Femur (tissue), 1 donor: Measurements from ENCODE around the gene LAMTOR3.
"Not testable (repeated sequence)": the region's sequence is repeated elsewhere in the genome, so short reads cannot be mapped to it uniquely, and the experiment has no call there.

ENCODE experiments used
- DNase-seq: peaks from one replicate; pipeline ENCODE4 v3.0.0-alpha.2; 2017

Gene LAMTOR3

DNA sequence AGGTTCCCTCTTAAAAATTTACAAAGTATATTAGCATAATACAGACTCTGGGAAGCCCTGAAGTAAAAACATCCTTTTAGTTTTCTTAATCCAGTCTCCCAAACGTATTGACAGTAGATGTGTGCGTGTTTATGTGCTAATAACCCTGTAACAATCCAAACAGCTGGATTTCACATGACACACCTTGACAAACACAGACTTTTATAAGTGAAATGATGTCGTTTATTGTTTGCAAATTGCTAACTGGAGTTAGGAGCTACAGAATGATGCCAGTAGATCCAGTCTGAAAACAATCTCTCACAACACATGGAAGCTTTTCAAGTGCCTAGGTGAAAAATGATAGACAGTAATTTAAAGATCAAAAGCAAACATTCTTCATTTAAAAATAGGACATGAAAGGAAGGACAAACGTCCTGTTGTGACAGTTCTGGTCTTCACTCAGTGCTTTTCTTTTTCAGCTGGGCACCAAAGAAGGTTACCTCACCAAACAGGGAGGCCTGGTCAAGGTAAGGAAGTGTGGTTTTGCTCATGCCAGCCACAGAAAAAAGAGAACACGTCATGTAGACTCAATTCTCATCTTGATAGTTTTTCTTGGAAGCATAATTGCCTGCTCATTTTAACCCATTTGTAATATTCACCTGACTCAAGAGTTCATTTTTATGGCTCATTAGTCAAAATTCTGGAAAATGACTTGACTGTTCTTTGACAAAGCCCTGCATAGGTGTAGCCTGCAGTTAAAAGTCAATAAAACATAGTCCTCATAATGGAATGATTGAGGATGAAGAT, 32.9 kb downstream of the LAMTOR3 start:
- no peak for DNase-seq

DNA sequence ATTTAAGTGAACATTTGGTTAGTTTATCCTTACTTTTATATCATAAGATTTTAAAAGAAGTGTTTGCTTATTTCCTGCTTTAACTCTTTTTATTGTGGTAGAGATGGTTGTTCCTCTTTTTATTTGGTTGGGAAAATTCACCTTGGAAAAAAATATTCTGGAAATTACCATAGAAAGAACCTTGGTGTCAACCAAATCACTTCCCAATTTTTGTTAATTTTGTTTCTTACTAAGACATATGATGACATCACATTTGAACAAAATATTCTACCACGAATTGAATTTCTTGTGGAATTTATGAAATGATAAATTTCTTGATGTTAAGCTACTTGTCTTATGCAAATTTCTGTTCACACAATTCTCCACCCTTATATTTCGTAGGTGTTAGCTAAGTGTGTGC, 33.7 kb downstream of the LAMTOR3 start:
- DNase-seq = no peak

DNA sequence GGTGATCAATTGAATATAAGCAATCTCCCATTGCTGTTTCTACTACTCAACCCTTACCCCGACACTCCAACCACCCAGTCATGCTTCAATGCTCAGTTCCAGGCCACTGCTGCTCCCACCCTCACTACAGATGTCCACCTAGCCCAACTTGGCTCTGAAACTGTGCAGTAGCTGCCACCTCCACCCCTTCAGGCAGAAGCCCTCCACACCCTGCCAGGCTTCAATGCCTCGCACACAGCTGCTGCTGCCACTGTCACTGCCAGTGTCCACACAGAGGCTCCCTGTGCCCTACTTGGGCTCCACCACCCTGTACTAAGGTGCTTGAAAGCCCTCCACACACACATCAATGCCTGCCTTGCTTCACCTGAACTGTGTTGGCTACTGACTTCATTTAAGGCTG, 34.6 kb downstream of the LAMTOR3 start:
- DNase-seq = no peak

DNA sequence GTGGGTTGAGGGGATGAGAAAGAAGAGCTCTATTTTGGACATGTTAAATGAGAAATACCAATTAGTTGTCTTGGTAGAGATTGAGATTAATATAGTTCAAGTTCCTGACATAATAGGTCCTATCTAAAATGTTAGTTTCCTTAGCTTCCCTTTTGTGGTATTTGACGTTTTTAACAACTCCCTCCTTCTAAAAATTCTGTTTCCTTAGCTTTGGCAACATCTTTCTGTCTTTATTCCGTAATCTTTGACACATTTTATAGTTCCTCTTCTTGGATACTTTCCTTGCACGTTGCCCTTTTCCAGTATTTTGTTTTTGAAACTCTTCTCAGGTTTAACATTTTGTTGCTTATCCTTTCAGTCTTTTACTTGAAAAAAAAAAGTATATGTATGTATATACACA, 36.9 kb downstream of the LAMTOR3 start:
- no peak for DNase-seq

DNA sequence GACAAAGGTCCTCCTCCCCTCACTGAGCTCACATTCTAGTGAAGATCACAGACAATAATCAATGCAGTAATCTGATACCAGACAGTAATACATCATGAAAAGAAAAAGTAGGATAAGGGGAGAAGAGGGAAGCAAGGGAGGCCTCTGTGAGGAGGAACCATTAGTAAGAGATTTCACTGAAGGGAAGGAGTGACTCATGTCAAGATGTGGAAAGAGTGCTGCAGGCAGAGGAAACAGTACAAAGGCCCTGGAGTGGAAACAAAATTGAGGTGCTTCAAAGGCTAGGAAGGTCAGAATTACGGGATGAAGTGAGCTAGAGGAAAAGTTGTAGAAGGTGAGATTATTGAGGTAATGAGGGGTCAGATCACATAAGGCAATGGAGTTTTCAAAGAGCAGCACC, 38.1 kb downstream of the LAMTOR3 start:
- no peak for DNase-seq

DNA sequence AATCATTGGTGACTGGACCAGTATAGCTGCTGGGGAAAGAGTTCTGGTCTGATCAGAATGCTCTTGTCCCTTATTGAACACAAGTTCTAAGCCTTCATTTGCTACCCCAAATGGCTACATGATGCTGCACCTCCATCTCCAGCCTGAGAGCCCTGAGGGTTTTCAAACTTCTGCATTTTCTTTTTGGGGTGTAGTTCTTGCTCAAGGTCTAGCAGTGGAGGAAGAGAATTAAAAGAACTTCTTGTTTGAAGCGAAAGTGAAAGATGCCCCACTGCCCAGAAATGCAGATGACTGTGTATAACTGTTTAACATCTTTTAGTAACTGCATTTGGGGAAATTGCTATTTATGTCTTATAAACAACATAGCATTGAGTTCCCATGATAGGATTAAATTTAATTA, 38.5 kb downstream of the LAMTOR3 start:
- no peak for DNase-seq

DNA sequence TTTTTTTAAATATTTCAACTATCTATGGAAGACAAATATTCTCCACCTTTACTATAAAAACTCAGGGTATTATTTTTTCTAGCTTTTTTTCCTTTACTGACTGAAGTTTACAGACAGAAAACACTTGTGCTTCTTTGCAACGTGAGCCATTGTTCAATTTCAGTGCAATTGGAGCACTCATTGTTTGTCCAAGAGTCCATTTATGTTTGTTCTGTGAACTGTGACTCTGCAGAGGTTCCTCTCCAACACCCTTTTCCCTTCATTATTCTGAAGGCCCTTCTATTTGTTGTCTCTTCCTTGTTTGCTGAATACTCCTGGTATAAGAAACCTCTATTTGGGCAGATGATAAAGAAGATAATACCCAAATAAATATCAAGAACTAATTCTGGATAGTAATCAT, 40.2 kb downstream of the LAMTOR3 start:
- DNase-seq = no peak

DNA sequence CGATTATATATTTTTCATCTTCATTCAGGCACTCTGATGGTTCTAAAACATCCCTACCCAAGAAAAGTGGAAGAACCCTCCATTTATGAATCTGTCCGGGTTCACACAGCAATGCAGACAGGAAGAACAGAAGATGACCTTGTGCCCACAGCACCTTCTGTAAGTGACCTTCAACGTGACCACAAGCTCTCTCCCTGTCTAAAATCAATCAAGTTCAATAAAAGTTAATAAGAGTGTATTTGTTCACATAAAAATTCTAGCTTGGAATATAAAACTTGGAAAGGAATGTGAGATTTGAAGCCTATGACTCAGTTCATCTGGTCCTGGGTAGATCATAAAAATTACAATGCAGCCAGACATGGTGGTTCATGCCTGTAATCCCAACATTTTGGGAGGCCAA, 41.0 kb downstream of the LAMTOR3 start:
- no peak for DNase-seq

DNA sequence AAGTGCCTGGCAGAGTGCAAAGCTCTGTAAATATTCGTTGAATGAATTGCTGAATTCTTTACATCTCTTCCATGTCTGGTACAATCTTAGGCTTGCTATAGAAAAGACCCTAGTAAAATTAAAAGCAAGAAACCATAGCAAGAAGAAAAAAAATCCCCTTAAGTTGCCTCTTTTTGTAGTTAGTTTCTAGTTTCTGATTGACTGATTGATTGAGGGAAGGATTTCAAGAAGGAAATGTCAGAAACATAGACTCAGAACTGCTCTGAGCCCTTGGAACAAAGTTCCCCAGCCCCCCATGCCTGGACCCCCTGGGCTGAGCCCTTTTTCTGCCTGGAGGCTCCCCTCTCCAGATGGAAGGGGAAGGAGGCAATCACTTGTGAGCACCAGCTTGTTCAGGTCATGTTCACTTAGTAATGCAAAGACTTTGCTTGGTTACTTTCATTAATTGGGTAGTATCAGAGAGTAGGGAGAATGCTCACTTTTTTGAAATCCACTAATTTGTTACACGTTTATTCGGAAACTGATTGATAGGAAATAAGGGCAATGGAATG, 42.0 kb downstream of the LAMTOR3 start:
- no peak for DNase-seq

DNA sequence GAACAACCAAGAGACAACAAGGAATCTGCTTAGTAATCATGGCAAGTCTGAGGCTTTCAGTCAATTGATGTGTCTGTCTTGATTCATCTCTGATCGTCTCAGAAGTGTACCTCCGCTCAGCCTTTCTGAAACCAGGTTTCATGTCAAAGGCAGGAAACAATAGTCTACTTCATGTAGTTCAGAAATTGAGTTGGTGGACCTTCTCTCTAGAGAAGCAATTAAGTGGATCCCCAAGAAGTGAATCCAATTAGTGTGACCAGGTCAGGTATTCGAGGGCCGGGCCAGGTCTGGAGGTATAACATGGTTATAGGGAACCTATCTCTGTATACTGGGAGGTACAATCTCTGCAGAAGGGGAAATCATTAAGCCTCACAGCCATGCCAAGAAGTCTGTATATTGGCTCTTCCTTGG, 45.6 kb downstream of the LAMTOR3 start:
- DNase-seq = no peak

DNA sequence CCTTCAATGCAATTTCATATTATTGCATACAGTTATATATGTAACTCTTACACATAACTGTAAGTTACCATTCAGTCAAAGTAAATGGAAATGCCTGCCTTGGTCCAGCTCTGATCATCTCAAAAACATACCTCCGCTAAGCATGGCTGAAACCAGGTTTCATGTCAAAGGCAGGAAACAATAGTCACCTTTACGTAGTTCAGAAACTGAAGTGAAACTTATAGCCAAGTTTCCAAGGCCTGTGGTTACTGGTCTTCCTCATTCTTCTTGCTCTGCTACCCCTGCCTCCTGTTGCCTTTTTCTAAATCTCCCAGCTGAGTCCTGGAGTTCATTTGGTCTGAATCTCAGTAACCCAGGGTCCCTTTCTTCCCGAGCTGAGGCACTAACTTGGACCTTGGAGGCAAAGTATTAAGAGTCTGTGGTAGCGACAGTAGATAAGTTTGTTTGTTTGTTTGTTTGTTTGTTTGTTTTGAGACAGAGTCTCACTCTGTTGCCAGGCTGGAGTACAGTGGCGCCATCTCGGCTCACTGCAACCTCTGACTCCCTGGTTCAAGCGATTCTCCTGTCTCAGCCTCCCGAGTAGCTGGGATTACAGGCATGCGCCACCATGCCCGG, 46.8 kb downstream of the LAMTOR3 start:
- no peak for DNase-seq

DNA sequence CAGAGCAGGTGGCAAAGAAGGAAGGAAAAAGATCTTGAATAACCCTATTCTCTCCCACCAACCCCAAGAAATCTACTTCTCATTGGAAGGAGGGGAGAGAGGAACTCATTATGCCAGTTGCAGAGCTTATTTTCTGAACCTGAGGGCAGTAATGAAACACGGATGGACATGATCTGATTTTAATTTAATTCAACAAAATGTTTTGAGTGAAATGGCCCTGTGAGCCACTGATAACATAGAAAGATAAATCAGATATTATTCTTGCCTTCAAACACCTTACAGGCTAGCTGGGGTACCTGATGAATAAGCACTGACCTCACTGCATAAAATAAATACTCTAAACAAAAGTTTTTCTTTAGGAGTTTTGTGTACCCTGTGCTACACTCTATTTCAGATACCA, 47.3 kb downstream of the LAMTOR3 start:
- DNase-seq = no peak

DNA sequence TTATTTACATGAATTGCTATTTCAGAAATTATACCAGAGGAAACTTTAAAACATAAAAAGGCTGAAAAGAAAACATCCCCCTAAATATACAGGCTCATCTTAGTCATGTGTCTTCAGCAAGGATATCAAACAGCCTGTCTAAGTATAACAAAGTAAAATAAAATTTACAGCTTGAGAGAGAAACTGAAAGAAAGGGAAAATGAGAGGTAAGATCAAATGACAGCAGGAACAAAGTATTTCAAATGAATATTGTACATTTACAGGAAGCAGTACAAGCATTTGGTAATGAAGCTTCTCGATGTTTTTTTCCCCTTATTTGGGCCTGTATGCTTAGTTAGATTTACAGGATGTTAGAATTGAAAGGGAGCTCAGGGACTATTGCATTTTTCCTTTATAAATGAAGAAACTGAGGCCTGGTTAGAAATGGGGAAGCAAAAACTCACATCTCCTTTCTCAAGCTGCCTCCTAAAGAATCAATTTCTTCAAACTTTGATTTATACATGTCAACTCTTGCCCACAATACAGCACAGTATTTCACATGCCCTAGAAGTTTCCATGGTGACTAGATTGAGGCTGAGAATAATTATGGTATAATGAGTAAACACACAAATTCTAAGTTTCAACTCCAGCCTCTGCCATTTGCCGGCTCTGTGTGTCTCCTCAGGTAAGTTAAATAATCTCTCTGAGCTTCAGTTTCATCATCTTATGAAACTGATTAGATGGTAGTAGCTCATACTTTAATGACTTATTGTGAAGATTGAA, 48.3 kb downstream of the LAMTOR3 start:
- DNase-seq = no peak

DNA sequence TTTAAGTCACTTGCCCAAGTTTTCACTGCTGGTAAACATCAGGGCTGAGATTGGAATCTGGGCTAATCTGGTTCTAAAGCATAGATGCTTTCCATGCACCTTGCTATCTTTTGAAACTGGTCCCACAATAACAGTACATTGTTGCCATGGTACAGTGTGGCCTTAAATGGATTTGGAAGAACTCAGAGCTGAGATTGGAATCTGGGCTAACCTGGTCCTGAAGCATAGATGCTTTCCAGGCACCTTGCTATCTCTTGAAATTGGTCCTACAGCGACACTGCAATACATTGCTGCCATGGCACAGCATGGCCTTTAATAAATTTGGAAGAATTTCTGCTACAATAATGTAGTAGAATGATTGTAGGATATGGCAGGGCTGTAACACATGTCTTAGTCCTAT, 49.0 kb downstream of the LAMTOR3 start:
- DNase-seq = no peak

DNA sequence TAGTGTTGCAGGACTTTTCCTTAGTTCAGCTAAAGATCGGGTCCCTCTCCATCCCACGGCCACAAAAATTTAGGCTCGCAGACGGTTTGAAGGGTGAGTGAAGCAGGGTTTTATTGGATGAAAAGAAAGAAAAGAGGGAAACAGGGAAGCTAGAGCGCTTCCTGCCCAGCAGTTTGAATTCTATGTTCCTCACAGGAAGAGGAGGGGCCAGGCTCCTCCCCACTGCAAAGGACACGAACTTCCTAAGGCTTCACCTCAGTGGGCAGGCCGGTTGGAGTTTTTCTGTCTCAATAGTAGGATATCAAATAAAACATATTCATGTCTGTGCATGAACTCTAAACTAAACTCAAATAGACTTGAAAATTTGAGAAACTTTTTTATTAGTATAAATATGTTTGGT, 50.2 kb downstream of the LAMTOR3 start:
- DNase-seq = no peak

DNA sequence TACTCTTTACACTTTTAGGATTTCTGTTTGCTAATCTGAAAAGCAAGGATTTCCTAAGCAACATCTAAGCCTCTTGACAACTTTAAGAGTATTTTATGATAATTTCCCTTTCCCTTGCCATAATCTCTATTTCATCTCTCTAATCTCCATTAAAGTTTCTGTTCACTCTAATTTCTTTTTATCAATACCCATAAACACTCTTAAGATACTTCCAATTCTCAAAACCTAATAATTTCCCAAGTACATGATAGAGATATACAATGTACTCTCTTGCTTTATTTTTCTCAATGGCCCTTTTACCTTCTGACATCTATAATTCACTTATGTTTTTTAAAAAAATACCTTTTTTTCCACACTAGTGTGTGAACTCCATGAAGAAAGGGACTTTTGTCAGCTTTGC, 50.8 kb downstream of the LAMTOR3 start:
- DNase-seq = no peak

DNA sequence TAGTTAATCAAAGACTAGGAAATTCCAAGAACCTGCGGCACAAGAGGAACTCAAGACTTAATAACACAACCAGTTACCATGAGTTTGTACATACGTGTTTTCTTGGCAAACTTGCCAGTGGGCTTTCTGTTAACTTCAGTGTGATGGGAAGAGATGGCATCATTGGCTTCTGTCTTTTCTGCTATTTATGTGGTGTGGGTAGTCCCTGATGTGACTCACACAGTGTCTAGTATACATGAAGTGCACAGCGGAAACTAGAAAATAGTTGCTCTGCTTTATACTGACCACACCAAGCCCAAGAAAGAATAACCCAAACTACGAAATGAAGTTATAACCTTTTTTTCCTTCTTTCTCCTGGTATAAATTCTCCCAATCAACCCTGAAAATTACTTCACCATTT, 53.1 kb downstream of the LAMTOR3 start:
- no peak for DNase-seq

DNA sequence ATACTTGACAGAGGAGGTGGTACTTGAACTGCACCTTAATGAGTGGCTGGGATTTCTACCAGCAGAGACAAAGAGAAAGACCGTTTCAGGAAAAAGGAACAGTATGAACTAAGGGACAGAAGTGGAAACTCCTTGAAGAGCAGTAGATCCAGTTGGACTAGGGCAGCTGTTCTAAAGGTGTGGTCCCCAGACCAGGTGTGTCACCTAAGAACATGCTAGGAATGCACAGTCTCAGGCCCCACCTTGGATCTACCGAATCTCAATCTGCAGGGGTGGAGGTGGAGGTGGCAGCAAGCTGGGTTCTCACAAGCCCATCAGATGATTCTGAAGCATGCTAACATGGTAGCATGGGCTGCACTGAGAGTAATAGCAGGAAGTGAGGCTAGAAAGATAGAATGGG, 55.3 kb downstream of the LAMTOR3 start:
- DNase-seq = no peak

DNA sequence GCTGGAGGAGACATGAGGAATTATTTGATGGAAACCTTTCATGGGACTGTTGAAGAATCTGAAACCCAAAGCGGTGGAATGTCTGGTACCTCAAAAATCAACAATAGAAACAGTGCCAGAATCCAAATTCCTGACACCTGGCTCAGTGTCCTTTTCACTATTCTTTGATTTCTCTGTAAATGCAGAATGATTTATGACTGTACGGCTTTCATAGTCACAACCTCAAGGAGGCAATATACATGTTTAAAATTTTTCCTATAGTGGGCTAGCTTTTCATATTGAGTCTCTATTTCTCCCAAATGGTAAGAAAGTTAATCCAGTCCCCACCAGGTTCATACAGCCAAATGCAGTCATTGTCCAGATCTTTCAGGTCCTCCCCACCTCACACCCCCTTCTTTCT, 58.3 kb downstream of the LAMTOR3 start:
- DNase-seq = no peak

DNA sequence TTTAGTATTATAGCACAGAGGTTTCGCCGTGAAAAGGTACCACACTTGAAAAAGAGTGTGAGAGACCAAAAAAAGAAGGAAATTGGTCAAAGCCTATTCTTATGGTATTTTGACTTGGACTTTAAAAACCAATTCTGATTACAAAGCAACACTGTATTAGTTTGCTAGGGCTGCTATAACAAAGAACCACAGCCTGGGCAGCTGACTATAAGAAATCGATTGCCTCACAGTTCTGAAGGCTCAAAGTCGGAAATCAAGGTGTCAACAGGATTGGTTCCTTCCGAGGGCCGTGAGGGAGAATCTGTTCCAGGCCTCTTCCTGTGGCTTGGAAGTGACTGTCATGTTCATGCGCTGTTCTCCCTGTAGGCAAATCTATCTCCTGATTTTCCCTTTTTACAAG, 59.7 kb downstream of the LAMTOR3 start:
- DNase-seq = no peak

DNA sequence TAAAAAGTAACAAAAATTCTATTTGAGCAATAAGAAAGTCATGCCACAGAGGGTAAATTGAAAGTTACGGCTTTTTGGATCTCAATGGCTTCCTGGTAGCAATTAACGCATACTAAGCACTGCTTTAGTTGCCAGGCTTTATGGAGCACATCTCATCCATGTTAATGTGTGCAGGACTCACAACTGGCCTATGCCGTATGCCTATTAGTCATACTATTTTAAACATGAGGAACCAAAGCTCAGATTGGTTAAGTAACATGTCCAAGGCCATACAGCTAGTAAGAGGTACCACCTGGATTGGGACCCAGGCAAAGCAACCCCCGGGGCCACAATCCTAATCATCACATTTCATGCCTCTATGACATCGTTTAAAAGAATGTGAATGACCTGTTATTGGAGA, 60.5 kb downstream of the LAMTOR3 start:
- no peak for DNase-seq

DNA sequence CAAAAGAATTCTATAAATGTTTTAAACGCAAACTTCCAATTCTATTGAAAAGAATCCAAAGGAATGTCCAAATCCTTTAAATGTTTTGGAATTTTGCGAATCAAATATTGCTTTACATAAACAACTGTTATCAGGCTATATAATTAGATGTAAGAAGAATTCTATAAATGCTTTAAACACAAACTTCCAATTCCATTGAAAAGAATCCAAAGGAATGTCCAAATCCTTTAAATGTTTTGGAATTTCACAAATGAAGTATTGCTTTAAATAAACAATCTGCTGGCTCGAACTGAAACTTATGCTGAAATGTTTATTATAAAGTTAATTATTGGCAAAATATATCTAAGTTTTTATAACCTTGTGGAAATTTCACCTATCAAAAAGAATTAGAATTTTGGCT, 61.5 kb downstream of the LAMTOR3 start:
- no peak for DNase-seq

DNA sequence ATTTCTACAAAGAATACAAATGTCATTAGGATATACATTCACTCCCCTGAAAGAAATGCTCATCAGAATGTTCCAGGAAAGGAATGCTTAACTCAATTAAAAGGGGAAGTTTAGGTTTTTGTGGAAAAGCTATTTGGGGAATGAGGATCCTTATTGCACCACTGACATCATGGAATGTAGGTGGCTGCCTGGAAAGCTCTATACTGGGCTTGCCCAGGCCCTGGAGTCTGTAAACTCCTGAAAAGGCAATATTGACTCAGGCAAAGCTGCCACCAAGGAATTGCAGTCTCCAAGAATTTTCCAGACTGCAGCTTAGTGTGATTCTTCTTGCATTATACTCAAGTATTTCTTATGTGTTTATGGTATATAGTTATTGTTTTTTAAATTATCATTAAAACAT, 61.9 kb downstream of the LAMTOR3 start:
- DNase-seq = no peak

DNA sequence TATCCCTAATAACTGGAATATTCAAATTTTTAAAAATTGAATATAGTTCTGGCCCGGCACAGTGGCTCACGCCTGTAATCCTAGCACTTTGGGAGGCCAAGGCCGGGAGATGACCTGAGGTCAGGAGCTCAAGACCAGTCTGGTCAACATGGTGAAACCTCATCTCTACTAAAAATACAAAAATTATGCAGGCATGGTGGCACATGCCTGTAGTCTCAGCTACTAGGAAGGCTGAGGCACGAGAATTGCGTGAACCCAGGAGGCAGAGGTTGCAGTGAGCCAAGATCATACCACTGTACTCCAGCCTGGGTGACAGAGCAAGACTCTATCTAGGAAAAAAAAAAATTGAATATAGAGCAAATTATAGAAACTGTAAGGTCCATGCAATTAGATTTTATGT, 64.2 kb downstream of the LAMTOR3 start:
- DNase-seq = not testable (repeated sequence)
